ENCODE results near the gene CYP2C18.
"Not testable (repeated sequence)": the region's sequence is repeated elsewhere in the genome, so short reads cannot be mapped to it uniquely, and the experiment has no call there.

Gene CYP2C18

GRCh38 chr10:94747137-94747536, 63.6 kb downstream of the CYP2C18 start:
- no peak for DNase-seq (ENCODE audit: low spot score)

- DNase-seq (ENCODE audit: low spot score) = no peak
Observed at GRCh38 chr10:94747838-94748237, 64.3 kb downstream of the CYP2C18 start.

- no peak for DNase-seq (ENCODE audit: low spot score)
Observed at GRCh38 chr10:94757916-94758315, 74.4 kb downstream of the CYP2C18 start.

- DNase-seq (ENCODE audit: low spot score) = no peak
Observed at GRCh38 chr10:94760586-94761178, 77.2 kb downstream of the CYP2C18 start.

- no peak for DNase-seq (ENCODE audit: low spot score)
Observed at GRCh38 chr10:94762393-94762792, 78.9 kb downstream of the CYP2C18 start, which contains the start of gene CYP2C19. CYP2C19 (plus strand) TSS chr10:94762681; CDS start chr10:94762706, 25 bp downstream.

GRCh38 chr10:94775425-94775824, 91.9 kb downstream of the CYP2C18 start:
- not testable (repeated sequence) for DNase-seq (ENCODE audit: low spot score)

- DNase-seq (ENCODE audit: low spot score) = no peak
Observed at GRCh38 chr10:94777886-94778458, 94.4 kb downstream of the CYP2C18 start.

GRCh38 chr10:94780844-94781243, 97.3 kb downstream of the CYP2C18 start:
- no peak for DNase-seq (ENCODE audit: low spot score)

GRCh38 chr10:94784256-94784655, 100.7 kb downstream of the CYP2C18 start:
- no peak for DNase-seq (ENCODE audit: low spot score)

GRCh38 chr10:94785211-94785610, 101.7 kb downstream of the CYP2C18 start:
- no peak for DNase-seq (ENCODE audit: low spot score)
